ENCODE results near the gene OSBPL8. TPM values are rescaled to one million over a fixed set of nuclear protein-coding genes. Genes with fewer than 3 reads are reported as not detected.

OSBPL8 gene
- polyA plus RNA-seq, 1 experiment: 31.2 TPM

GRCh38 chr12:76348079-76348901 lies 211.3 kb downstream of the OSBPL8 start, which contains the start of gene BBS10:
TSS of gene BBS10 (minus strand) at chr12:76348415. CDS start at chr12:76348358, 57 bp downstream.
- peak within 1 kb of the TSS; percentile 65 for H3K4me3 ChIP-seq (ENCODE audit: low read depth, low read length)
- H3K36me3 ChIP-seq (ENCODE audit: control insufficient read depth, insufficient read depth, low read length): no peaks in the 10 kb centered on the region
- no peaks in the 10 kb centered on the region for H3K27me3 ChIP-seq (ENCODE audit: control insufficient read depth, insufficient read depth, low read length)
- DNase-seq (ENCODE audit: low read depth): peak; percentile 53
- CTCF ChIA-PET: interaction anchor here (0.5 to 1.8 kb wide), 15 partner anchors 48 to 821 kb away, joined by 3 to 11 read pairs (median 3); no protein-coding TSS in a partner anchor
- POLR2A ChIA-PET: interaction anchor here (0.6 kb wide), 1 partner anchor 265 kb away, joined by 4 read pairs; no protein-coding TSS in a partner anchor
- peak; percentile 60 for TF ChIP-seq CTCF (IDR thresholded peaks at IDR 0.05; ENCODE audit: insufficient read depth, low read depth, low read length)

GRCh38 chr12:76346798-76347420 lies 212.7 kb downstream of the OSBPL8 start:
- no peaks in the 10 kb centered on the region for H3K36me3 ChIP-seq (ENCODE audit: control insufficient read depth, insufficient read depth, low read length)
- CTCF ChIA-PET: interaction anchor here (0.6 to 1.8 kb wide), 16 partner anchors 70 to 820 kb away, joined by 3 to 11 read pairs (median 4); no protein-coding TSS in a partner anchor
- POLR2A ChIA-PET: interaction anchor here (0.7 kb wide), 1 partner anchor 70 kb away, joined by 3 read pairs; no protein-coding TSS in a partner anchor
- no peaks in the 10 kb centered on the region for H3K27me3 ChIP-seq (ENCODE audit: control insufficient read depth, insufficient read depth, low read length)
- peak overlapping the region; percentile 65 for H3K4me3 ChIP-seq (ENCODE audit: low read depth, low read length)
- TF ChIP-seq CTCF (IDR thresholded peaks at IDR 0.05; ENCODE audit: insufficient read depth, low read depth, low read length): peak; percentile 55
- DNase-seq (ENCODE audit: low read depth): no peak

- POLR2A ChIA-PET: interaction anchor here (0.6 kb wide), 1 partner anchor 10 kb away, joined by 3 read pairs; no protein-coding TSS in a partner anchor
- CTCF ChIA-PET: interaction anchor here (0.7 to 1.4 kb wide), 4 partner anchors 16 to 820 kb away, joined by 3 to 5 read pairs (median 3); no protein-coding TSS in a partner anchor
- no peaks in the 10 kb centered on the region for H3K36me3 ChIP-seq (ENCODE audit: control insufficient read depth, insufficient read depth, low read length)
- H3K4me3 ChIP-seq (ENCODE audit: low read depth, low read length): no peak overlapping the region
- no peaks in the 10 kb centered on the region for H3K27me3 ChIP-seq (ENCODE audit: control insufficient read depth, insufficient read depth, low read length)
- DNase-seq (ENCODE audit: low read depth): no peak
- no peak for TF ChIP-seq CTCF (IDR thresholded peaks at IDR 0.05; ENCODE audit: insufficient read depth, low read depth, low read length)
Observed at GRCh38 chr12:76346236-76346635, 213.3 kb downstream of the OSBPL8 start.

GRCh38 chr12:76345569-76345968 lies 214.0 kb downstream of the OSBPL8 start:
- H3K4me3 ChIP-seq (ENCODE audit: low read depth, low read length): no peak overlapping the region
- POLR2A ChIA-PET: interaction anchor here (0.6 kb wide), 1 partner anchor 9 kb away, joined by 3 read pairs; no protein-coding TSS in a partner anchor

More at GRCh38 chr12:76345569-76345968, 214.0 kb downstream of the OSBPL8 start:
- Histone ChIP-seq H3K36me3 (ENCODE audit: control insufficient read depth, insufficient read depth, low read length) (no peaks in the 10 kb centered on the region), H3K27me3 (ENCODE audit: control insufficient read depth, insufficient read depth, low read length) (no peaks in the 10 kb centered on the region)
- CTCF ChIA-PET: interaction anchor here (0.6 to 1.4 kb wide), 6 partner anchors 16 to 838 kb away, joined by 3 to 5 read pairs (median 3); no protein-coding TSS in a partner anchor
- TF ChIP-seq CTCF (IDR thresholded peaks at IDR 0.05; ENCODE audit: insufficient read depth, low read depth, low read length): no peak
- DNase-seq (ENCODE audit: low read depth): no peak
